ENCODE data around the gene PRKN.

PRKN gene

GRCh38 chr6:162222521-162222920 is 505.0 kb downstream of the PRKN start:
- DNase-seq: no peak

GRCh38 chr6:162220876-162221275 is 506.7 kb downstream of the PRKN start:
- DNase-seq: no peak

DNA sequence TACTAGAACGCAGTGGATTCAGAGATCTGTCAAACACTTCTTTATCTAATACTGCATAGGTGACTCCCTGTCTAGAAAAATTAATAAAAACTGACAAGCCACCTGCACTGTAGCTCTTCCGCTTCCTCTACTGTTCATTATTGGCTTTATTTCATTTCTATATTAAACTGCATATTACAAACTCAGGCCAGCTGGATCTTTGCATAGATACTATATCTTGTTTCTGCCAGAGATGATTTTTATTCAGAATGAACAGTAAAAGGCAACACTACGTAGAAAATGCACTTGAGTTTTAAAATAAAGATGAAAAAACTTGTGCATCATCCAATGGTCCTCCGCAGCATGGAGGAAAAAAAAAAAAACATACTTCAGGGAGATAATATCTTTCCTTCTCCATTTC is 508.3 kb downstream of the PRKN start:
- DNase-seq: no peak

DNA sequence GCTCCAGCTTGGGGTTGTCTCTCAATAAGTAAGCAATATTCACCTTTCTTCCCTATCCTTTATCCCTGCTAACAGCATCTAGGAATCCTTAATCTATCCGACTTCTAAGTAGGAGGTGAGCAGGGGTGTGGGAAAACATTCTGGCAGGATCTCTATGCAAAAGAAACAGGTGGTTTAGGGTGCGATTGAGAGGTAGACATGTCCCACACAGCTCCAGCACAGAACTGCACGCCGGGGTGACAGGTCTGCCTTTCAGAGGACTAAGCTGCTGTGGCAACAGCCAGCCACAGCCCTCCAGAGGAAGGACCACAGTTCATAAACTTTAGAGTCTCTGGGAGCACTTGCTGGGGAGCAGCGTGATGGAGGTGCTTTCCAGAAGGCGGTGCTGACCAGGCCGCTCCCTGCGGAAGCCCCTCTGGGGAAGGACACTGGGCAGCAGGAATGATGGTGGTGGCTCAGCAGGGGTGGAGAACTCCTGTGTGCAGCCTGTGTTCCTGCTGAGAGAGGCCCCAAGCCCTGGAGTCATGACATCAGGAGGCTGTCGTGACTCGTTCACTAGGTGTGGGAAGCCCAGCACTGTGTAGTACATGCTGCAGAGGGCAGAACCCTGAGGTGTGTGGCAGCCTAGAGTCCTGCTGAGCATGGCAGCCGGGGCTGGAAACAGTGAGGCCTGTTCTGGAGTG is 509.6 kb downstream of the PRKN start:
- DNase-seq: no peak

DNA sequence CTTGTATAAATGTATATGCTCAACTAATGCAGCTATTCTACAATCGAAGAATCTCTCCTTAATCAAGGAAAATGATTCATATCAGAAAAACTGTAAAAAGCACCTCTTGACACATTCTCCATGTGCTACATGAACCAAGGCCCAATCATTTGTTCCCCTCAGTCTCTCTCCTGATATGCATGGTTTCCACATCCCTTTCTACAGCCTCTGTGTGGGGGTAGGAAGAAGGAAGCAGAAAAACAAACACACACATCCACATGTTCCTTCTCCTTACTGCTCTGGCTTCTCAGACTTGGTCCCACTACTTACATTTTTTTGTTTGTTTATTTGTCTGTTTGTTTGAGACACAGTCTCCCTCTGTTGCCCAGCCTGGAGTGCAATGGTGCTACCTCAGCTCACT is 510.5 kb downstream of the PRKN start:
- no peak for DNase-seq

DNA sequence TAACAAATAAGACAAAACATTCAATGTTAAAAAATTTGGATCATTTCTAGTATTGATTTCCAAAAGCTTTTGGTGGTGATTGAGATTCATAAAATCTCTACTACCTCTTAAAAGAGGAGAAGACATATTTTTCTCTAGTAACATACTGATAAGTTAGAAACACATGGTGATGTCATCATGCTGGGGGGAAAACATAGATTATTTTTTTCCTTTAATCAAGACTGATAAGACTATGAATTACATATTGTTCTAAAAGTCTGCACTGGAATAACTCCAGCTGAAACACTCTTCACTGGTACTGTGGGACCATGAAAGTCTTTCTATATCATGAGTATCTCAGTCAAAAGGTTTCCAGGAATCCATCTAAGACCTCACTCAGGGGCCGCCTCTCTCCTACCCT is 515.8 kb downstream of the PRKN start:
- DNase-seq: no peak

- no peak for DNase-seq
These were observed 516.5 kb downstream of the PRKN start for GRCh38 chr6:162211022-162211421.

DNA sequence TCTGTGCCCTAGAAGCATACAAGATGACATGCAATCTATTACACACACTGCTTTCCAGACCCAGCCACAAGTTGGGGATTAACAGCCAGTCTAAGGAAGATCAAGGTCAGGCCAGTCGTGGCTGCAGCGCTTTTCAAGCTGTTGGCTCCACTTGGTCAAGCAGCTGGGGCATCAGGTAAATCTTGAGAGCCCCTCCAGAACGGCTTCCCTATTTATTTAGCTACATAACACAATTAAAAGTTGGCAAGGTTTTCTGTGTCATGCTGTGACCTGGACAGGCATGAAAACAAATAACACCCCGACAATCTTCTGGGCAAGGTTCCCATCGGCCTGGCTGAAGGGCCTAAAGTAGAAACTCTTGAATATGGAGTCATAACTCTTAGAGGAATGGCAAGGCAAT is 524.3 kb downstream of the PRKN start:
- no peak for DNase-seq

GRCh38 chr6:162200945-162201690 is 526.4 kb downstream of the PRKN start:
- DNase-seq: no peak

DNA sequence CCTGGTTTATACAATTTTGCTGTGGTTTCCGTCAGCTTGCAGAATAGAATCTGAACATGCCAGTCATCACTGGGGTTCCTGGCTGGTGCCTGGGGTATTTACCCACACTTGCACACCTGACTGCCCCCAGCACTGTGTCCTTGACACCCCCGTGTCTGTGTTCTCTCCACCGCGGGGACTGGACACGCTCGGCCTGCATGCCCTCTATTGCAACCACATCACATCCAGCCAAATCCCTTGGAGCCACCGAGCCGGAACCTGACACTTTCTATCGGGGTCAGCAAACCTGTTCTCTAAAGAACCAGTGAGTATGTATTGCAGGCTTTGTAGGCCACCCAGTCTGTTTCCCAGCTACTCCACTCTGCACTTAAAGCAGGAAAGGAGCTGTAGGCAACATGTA is 527.5 kb downstream of the PRKN start:
- DNase-seq: no peak

DNA sequence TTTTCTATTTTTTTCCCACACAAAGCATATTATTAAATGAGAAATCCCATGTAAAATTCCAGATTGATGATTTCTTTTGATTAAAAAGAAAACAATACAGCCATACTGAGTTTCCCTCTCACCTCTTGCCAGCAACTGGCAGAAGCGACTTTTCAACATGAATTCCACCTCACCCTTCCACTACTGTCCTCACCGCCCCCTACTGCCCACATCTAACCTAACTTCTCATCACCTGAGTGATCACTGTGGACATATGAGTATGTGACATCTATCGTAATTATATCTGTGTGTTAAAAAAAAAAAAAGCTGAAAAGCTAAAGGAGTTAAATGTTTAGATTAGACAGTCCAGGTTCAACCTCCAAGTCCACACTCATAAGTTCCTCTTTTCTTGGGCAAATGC is 528.6 kb downstream of the PRKN start:
- DNase-seq: no peak

DNA sequence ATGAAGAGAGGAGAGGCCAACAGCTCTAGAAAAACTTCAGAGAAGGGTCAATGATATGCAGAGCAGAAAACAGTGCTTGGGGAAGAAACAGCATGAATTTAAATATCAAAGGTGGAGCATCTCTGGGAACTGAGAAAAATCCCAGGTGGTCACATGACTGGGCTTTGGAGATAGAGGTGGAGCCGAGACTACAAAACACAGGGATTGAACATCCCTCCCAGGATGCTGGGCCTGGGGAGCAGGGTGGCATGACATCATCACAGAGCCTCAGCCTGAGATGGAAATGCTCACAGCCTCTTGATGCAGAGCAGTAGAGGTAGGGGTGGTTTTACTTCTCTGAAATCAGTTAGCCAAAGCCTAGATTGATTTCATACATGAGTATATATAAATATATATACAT is 529.5 kb downstream of the PRKN start:
- no peak for DNase-seq

DNA sequence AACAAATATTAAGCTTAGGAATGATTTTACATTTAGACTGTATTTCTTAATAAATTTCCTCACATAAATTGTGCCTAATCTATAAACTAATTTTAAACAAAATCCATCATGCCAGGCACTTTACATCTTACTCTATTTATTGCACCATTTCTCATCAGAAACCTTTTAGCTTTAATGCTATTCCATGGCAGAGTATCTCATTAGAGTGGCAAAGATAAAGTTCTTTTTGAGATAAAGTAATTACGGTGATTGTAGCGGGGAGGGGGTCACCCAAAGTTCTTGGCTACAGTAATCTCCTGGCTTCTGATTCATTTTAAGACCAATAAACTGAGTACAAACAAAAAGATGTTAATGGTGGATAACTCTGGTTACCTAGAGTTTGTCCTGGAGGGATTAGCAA is 532.1 kb downstream of the PRKN start:
- no peak for DNase-seq

DNA sequence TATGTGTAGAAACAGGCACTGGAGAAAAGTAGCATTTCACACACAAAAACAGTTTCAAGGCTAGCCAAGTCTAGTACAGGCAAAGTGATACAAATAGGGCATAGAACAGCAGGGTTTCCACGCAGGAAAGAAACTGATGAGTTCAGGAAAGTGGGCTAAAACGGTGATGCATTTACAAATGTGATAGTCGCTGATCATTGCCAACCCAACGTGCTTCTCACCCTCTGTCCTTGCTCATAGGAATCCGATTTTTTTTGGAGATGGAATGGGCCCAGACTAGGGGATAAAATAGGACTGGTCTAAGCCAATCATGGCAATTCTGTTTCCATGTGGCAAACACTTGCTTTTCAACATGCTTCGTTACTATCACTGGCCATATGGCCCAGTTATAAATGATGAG is 536.6 kb downstream of the PRKN start:
- no peak for DNase-seq

DNA sequence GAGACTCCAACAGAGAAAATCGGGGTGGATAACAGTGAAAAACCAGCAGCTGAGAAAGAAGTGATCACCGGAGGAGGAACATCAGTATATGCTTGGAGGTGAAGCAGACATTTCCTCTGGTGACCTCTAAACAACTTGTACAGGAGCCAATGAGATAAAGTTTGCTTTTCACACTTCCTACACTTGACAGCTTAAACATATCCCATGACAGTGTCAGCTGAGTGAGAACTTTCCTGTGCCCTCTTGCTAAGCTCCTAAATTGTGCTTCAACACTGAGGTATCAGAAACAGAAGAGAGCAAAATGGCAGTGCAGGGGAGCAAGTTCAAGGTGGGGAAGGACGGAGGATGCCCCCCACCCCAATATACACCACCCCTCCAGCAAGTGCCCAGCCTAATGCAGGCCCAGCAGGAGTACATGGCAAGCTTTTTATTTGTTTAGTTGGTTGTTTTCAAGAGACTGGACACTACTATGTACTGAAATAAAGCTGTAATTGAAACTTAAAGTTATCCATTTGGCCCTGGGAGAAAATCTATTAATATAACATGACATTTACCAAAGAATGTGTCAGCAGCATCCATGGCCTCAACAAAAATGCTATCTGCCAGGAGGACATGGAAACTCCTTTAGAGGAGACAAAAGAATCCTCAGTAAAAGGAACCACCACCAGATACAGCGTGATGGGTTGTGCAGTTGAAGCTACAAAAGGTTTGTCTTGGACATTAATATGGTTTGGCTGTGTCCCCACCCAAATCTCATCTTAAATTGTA is 540.2 kb downstream of the PRKN start:
- DNase-seq: no peak

GRCh38 chr6:162184465-162184864 is 543.1 kb downstream of the PRKN start:
- no peak for DNase-seq

DNA sequence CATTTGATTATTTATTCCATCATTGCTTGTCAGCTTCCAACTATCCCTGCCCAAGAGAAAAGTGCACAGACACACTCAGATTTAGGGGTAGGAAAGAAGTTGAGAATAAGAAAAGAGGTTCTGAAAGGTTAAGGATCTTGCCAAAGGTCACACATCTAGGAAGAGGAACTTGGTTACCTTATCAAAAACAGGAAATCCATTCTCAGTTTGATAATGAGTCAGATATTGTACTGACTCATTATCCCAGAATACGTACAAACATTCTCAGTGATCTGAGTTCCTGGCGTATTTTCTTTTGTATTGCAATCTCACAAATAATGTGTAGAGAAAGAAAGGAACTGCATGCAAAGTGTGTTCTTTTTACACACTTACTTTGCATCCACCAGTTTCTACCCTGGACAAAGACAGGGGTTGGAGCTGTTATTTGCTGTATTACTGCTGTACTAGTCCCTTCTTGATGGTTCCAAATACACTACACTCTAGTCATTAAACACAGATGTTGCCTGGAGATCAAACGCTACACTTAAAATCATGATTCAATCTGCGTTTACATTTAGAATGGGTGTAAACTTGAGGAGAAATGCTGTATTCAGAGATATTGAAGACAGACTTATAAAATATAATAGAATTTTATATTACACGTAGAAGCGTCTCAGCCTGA is 545.7 kb downstream of the PRKN start:
- no peak for DNase-seq

GRCh38 chr6:162181111-162181510 is 546.5 kb downstream of the PRKN start:
- no peak for DNase-seq

- DNase-seq: no peak
These were observed 548.2 kb downstream of the PRKN start for GRCh38 chr6:162179196-162179951.

DNA sequence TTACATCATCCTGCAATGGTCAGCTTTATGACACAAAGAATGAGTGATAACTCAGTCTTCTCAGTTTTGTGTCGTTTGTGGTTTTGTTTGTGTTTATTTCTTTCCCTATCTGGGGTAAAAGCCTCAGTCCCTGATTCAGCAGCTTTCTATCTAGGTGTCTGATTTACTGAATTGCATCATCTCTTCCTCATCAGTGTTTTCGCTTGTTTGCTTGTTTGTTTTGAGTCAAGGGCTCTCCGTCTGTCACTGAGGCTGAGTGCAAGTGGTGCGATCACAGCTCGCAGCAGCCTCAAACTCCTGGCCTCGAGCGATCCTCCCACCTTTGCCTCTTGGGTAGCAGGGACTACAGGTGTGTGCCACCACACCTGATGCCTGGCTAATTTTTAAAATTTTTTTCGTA is 548.9 kb downstream of the PRKN start:
- DNase-seq: no peak

- DNase-seq: no peak
These were observed 549.3 kb downstream of the PRKN start for GRCh38 chr6:162178266-162178665.

GRCh38 chr6:162177746-162178145 is 549.8 kb downstream of the PRKN start:
- DNase-seq: peak; percentile 46

GRCh38 chr6:162173466-162173865 is 554.1 kb downstream of the PRKN start:
- DNase-seq: no peak

Data from femur (tissue), 1 donor.